GM19372 (cell line): Measurements from ENCODE around the gene KAT8.
"Not testable (repeated sequence)": the region's sequence is repeated elsewhere in the genome, so short reads cannot be mapped to it uniquely, and the experiment has no call there.

Experiments
- ATAC-seq: cut with Tn5 transposase; IDR thresholded peaks from one replicate; pipeline ENCODE4 v1.9.1; 2021; ENCODE audit warnings: mild to moderate bottlenecking, low read depth, moderate library complexity; ENCODE audit not compliant: unreplicated experiment

Gene KAT8

DNA sequence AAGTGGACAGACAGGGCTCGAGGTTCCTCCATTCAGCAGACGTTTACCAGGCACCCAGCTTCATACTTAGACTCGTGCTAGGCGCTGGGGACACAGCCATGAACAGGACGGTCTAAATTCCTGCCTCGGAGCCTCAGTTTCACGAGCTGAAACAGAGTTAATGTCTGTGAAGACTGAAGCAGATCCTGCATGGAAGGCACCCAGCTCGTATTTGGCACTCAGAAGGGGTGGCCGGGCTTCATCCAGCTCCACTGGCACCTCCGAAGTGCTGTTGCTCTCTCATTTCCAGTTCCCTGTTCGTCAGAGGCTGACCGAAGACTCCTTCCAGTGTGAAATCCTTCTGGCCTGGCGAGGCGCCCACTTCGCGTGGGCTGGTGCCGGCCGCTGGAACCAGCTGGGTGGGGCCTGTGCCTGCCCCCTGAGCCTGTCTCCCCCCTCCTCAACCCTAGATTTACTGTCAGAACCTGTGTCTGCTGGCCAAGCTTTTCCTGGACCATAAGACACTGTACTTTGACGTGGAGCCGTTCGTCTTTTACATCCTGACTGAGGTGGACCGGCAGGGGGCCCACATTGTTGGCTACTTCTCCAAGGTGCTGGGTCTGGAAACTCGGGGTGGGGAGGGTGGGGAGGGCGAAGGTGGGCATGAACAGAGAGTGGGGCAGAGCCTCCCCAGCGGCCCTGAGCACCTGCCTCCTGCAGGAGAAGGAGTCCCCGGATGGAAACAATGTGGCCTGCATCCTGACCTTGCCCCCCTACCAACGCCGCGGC is 12.3 kb downstream of the KAT8 start:
- no peak for ATAC-seq

DNA sequence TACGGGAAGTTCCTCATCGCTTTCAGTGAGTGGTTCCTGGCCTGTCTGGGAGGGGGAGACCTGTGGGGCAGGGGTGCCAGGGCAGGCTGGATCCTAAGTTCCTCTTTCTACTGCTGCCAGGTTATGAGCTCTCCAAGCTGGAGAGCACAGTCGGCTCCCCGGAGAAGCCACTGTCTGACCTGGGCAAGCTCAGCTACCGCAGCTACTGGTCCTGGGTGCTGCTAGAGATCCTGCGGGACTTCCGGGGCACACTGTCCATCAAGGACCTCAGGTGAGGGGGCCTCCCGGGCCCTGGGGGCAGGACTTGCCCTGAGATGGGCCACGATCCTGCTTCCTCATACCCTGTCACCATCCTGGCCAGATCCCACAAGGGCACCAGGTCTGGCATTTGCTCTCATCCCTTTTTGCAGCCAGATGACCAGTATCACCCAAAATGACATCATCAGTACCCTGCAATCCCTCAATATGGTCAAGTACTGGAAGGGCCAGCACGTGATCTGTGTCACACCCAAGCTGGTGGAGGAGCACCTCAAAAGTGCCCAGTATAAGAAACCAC is 12.9 kb downstream of the KAT8 start:
- no peak for ATAC-seq

DNA sequence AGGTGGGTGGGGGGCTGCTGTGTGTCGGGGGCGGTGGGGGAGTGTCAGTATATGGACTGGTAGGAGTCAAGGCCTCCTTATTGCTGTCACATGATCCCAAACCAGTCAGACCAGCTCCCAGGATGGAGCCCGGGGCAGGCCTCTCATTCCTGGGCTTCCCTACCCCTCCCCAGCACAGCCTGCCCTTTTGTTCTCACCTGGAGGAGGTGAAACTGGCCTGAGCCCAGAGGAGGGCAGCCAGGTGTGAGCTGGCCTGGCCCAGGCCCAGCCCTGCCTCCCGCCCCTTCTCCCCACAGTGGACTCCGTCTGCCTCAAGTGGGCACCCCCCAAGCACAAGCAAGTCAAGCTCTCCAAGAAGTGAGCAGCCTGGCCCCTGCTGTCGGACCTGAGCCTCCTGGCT is 13.4 kb downstream of the KAT8 start:
- no peak for ATAC-seq

DNA sequence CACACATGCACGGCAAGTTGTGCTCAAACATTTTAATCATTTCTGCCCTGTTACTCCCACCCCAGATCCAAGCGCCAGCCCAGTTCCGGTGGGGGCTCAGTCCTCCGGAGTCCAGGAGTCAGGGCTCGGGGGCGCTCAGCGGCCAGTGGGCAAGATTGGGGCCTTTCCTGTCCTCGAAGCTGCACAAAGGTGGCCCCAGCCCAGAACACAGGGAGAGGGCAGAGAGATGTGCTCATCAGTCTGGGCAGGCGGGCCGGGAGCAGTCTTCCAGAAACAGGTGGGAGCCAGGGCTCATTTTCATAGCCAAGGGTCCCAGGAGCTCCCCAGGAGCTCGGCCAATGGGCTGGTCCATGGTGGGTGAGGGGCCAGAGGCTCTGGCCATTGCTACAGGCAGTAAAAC is 14.0 kb downstream of the KAT8 start:
- ATAC-seq: no peak

DNA sequence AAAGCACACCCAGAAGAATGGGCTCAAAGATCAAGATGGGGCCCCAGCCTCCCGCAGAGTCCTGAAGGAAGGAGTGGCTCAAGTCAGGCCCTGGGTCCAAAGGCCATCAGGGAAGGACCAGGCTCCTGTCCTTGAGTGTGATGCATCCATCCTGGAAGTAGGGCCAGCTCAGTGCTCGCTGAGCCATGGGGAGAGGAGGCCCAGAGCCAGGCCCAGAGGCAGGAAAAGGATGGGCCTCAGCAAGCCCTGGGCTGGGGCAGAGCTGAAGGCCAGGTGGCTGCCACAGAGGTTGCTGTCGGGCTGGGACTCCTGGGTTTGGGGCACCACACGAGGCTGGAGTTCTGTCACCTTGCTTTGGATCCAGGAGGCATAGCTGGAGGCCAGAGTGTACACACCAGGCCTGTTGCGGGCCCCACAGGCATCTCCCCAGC is 14.4 kb downstream of the KAT8 start:
- no peak for ATAC-seq

DNA sequence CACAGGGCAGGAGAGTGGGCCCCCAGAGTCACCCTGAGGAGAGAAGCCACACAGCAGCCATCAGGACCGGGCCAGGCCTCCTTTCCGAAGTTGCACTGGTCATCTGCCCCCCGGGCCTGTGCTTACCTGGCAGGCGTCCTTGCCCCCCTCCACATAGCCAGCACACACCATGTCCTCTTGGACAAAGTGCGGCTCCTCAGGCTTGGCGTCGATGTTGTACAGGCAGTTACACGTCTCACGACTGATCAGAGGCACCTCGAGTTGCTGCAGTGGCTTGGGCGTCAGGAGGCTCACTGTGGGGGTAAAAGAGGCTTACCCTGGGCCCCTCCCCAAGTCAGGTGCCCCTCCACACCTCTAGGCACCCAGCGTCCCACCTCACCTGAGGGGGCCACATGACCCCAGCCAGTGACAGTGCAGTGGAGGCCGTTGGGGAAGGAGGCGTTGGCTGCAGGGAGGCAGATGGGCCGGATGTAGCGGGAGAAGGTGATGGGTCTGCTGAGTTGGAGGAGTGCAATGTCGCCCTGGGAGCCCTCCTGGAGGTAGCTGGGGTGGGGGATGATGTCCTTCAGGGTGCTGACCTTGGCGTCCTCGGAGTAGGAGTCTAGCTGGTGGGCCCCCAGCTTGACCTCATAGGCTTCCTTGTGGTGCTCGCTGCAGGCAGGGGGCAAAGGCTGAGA is 15.0 kb downstream of the KAT8 start:
- no peak for ATAC-seq

DNA sequence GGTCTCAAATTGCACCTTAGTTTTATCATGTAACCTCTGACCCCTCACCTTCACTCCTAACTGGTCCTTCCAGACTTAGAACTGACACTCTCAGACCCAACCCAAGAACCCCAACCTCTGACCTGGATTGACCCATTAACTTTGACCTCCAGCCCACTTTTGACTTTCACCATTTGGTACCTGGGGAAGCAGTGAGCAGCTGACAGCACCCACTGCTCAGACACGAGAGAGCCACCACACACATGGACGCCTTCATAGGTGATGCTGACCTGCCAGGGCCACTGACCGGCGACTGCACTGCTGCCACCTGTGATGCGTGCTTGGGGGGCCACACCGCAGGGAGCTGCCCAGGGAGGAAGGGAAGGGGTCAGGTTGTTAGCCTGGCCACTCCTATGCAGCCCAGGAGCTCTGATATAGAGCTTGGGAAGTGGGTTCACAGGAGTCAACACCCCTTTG is 15.6 kb downstream of the KAT8 start:
- ATAC-seq: no peak

DNA sequence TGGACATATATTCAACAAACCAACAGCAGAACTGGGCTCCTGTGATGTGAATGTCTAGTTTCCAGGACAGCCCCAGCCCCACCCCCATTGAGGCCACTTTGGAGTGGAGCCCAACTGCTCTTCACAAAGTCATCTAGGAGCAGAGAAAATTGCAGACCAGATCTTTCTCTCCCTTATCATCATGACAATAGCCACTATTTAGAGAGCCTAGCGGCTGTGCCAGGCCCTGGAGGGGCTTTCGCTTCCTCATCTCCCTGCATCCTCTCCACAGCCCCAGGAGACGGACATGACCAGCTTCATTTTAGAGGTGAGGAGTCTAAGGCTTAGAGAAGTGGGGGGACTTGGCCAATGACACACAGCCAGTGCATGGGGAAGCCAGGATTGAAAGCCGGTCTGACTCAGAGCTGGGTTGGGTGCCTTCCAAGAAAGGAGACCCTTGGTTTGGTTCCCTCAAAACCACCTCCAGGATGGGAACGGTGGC is 16.7 kb downstream of the KAT8 start:
- ATAC-seq: no peak

DNA sequence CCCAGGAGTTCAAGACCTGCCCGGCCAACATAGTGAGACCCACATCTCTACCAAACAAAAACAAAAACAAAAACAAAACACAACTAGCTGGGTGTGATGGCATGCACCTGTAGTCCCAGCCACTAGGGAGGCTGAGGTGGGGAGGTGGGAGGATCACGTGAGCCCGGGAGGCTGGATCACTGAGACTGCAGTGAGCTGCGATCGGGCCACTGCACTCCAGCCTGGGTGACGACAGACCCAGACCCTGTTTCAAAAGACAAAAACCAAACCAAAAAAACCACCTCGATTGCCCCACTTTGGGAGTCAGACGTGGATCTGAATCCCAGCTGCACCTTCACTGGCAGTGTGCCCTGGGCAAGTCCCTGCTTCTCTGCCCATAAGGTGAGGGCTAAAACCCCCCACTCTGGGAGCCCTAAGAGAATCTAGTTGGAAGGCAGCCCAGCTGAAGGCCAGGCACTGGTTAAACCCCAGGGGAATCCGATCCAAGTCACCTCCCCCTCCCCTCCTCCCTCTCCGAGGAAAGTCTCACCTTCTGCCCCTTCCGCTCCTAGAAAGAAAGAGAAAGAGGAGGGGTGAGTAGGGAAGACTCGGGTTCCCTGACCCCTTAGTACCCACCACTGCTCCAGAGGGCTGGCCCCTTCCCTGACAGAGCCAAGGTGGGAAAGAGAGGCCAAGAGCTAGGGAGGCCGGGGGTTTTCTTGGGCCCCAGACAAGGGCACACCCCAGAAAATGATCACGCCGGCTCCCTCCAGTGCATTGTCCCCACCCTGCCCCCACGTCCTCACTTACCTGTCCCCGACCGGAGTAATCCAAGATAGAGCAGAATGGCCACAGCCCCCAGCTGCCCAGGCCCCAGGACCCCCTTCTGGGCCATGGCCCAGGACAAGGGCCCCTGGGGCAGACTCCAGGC is 17.4 kb downstream of the KAT8 start:
- no peak for ATAC-seq

DNA sequence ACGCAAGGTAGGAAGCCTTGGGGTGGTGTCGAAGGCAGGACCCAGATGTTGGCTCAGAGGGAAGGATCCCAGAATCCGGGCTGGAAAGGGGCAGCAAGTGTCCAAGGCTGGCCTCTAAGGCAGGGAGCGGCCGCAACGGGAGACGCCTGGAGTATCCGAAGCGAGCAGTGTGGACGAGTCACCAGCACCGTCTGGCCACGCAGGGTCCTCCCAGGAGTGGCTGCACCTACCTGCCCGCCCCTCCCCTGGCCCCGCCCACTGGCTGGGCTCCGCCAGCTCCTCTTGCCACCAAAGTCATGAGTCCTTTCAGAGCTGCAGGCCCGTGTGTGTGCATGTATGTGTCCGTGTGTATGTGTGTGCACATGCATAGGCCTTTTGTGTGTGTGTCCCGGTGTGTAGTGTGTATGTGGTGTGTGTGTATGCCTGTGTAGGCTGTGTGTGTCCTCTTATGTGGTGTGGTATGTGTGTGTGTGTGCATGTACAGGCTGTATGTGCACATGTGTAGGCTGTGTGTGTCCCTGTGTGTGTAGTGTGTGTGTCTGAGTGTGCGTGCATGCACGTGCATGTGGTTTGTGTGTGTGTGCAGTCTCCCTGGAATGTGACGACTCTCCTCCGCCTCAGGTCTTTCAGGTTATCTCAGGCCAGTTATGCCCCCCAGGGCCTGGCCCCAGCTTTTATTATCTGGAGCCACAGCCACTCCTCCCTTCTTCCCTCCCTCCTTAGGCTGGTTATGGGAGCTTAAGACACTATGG is 18.2 kb downstream of the KAT8 start, which contains the start of gene PRSS8:
PRSS8 (minus strand) TSS at position 193 of the 752 bp plus-strand sequence. CDS start 229 bp downstream, outside the sequence.
- no peak for ATAC-seq

DNA sequence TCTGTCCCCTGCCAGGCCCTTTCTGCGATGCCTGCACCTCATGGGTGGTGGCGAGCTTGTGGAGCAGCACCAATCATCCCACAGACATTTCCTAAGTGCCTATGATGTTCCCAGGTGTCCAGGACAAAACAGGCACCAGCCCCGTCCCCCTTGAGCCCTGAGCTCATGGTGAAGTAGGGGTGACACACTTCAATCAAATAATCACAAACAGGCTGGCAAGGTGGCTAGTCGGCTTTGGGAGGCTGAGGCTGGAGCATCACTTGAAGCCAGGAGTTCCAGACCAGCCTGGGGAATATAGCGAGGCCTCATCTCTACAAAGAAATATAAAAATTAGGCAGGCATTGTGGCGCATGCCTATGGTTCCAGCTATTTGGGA is 18.8 kb downstream of the KAT8 start:
- no peak for ATAC-seq

DNA sequence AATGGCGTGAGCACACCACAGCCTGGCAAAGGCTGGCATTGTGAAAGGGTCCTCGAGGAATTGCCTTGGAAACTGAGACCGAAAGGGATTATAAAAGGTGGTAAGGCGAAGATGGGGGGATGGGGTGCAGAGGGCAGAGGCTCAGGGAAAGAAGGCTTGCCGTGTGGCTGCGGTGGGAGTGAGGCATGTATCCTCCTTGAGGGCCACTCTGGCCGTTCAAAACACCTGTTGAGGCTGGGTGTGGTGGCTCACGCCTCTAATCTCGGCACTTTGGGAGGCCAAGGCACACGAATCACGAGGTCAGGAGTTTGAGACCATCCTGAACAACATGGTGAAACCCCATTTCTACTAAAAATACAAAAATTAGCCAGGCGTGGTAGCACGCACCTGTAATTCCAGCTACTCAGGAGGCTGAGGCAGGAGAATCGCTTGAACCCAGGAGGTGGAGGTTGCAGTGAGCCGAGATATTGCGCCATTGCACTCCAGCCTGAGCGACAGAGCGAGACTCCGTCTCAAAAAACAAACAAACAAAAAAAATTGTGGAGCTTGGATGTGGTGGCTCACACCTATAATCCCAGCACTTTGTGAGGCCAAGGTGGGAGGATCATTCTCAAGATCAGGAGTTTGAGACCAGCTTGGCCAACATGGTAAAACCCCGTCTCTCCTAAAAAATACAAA is 19.5 kb downstream of the KAT8 start:
- ATAC-seq: not testable (repeated sequence)

DNA sequence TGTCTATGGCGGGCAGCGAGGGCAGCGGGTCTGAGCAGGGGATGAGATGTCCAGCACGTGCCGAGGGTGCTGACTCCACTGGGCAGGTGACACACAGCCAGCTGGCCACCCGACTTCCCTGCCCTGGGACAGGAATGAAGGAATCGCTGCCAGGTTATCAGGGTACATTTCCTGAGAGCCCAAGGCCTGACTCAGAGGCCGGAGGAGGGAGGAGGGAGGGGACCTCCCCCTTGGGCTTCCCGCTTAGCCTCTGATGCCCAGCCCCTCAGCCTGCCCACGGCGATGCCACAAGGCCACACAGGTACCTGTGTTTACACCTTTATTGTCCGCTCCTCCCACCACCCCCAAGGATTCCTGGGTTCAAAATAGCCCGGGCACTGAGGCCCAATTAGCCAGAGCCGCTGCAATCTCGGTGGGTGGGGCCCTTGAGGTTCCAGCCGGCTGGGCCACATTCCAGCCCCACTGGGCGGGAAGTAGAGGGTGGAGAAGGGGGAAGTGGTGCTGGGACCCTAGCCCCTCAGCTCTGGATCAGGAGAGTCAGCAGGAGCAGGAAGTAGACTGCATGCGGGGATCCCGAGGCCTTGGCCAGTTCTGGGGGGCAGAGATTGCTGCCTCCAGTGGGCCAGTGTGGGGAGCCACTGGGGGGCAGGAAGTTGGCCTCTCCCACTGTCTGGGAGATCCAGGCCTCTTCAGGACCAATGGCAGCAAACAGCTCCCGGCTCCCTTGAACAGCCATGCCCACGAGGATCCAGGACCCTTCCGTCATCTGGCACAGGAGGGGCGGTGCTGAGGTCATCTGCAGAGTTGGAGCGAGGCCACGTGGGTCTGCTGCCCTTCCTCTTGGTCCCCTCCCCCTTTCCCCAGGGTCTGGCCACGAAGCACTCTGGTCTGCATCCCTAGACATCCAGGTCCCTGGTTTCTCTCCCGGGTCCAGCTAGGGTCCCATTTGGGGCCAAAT is 21.4 kb downstream of the KAT8 start:
- ATAC-seq: no peak

DNA sequence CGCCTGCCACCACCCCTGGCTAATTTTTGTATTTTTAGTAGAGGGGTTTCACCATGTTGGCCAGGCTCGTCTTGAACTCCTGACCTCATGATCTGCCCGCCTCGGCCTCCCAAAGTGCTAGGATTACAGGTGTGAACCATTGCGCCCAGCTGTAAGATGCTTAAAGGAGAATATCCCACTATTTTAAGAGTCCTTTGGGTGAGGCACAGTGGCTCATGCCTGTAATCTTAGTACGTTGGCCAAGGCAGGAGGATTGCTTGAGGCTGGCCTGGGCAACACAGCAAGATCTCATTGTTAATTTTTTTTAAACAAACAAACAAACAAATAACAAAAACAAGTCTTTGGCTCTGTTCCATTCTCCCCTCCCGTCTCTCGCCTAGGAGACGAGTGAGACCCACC is 23.6 kb downstream of the KAT8 start:
- not testable (repeated sequence) for ATAC-seq

DNA sequence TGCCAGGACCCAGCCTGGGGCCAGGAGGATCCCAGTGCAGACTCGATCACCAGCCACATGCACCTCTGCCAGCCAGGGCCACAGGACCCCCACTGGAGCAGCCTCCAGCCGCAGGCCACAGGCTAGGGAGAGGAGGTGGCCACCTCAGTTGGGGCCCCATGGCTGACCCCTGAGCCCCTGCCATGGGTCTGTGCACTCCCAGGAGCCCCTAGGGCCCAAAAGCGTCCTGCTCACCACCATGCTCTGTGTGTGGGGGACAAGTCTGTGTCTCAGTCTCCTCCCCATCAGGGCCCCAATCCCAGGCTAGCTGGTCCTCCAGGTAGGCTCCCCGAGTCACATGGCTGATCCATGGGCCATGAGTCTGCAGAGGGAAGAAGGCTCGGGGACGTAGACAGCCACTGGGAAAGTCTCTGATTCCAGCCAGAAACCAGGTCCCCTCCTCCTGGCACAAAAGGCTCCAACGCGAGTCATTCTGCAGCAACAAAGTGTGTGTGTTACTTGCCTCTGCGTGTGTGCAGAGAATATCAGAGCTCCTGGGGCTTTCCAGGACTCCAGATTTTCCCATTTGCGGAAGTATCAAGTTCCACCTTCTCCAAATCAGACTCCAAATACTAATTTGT is 24.1 kb downstream of the KAT8 start:
- ATAC-seq: no peak

DNA sequence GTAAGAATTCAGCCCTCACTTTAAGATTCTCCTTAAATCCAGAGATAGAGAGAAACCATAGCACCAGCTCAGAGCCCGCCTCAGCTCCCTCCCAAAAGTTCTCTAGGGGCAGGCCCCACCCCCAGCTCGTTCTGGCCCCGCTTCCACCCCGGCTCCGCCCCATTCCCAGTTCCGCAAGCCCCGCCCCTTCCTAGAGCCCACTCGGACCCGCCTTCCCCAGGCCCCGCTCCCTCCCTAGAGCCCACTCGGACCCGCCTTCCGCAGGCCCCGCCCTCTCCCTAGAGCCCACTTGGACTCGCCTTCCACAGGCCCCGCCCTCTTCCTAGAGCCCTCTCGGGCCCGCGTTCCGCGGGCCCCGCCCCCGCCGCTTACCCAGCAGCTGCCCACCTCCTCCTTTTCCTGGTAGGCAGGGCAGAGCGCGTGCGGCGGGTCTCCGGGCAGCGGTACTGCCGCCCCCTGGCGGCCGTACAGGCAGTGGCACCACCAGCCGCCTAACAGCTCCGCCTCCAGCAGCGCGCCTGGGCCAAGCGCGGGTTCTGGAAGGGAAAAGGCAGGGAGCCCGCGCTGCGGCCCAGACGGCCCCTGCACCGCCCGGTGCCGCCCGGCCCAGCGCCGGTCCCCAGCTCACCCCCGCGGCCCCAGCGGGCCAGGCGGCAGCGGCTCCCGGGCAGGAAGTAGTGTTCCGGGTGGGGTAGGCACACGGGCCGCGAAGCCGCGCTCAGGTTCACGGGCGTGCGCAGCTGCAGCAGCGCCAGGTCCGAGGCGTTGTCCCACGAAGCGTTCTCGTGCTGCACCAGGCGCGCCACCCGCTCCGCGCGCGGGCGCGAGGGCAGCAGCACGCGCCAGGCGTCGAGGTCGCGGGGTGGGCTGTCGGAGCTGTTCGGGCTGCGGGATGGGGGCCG is 24.9 kb downstream of the KAT8 start:
- ATAC-seq: peak; percentile 84
